Naive B cell (primary cell): Measurements from ENCODE around the gene GPX8. TPM values are rescaled to one million over a fixed set of nuclear protein-coding genes. Genes with fewer than 3 reads are reported as not detected.
A peak's percentile ranks its signal among the peaks of the same experiment; 100 is the strongest.

Experiments used
- ATAC-seq, 2 donors: fragments of 150-1000 bp; cut with Tn5 transposase; 2 replicates each; pipeline ENCODE4 v1.10.0; 2021; ENCODE audit warnings: low read depth in 2 of 2, mild to moderate bottlenecking in 2 of 2, moderate library complexity in 2 of 2
- DNase-seq: peaks from one replicate; pipeline ENCODE4 v3.0.0; 2022
- H3K27ac Mint-ChIP-seq, 6 donors: one replicate each; pipeline ENCODE4 v1.8.0; 2020 to 2022; ENCODE audit warnings: mild to moderate bottlenecking in 6 of 6, mixed read lengths in 6 of 6, moderate library complexity in 5 of 6, inconsistent platforms in 2 of 6
- H3K27me3 Mint-ChIP-seq, 3 donors: one replicate each; pipeline ENCODE4 v1.8.0; 2021 to 2022; ENCODE audit warnings: mixed read lengths in 3 of 3, mild to moderate bottlenecking in 1 of 3
- H3K36me3 Mint-ChIP-seq, 2 donors: one replicate each; pipeline ENCODE4 v1.8.0; 2020 to 2022; ENCODE audit warnings: mixed read lengths in 2 of 2, inconsistent platforms in 1 of 2, mild to moderate bottlenecking in 1 of 2
- H3K4me1 Mint-ChIP-seq, 3 donors: one replicate each; pipeline ENCODE4 v1.8.0; 2020 to 2022; ENCODE audit warnings: mixed read lengths in 3 of 3, inconsistent platforms in 1 of 3, mild to moderate bottlenecking in 1 of 3, moderate library complexity in 1 of 3
- H3K4me3 Mint-ChIP-seq, 8 donors: one replicate each; pipeline ENCODE4 v1.8.0; 2020 to 2022; ENCODE audit warnings: mild to moderate bottlenecking in 8 of 8, mixed read lengths in 8 of 8, moderate library complexity in 8 of 8, inconsistent platforms in 2 of 8
- H3K9me3 Mint-ChIP-seq, 7 donors: one replicate each; pipeline ENCODE4 v1.8.0; 2020 to 2022; ENCODE audit warnings: mixed read lengths in 7 of 7, mild to moderate bottlenecking in 5 of 7, inconsistent platforms in 2 of 7, moderate library complexity in 1 of 7
- polyA plus RNA-seq, 6 donors: library from polyadenylated mRNA; unstranded; fragments of 300-500 nt; fragmentation: Illumina TruSeq; gene quantifications; one replicate each; pipeline ENCODE4 v1.2.3, GENCODE V29; 2021; ENCODE audit warnings: low read depth in 6 of 6

GPX8 gene, protein sequence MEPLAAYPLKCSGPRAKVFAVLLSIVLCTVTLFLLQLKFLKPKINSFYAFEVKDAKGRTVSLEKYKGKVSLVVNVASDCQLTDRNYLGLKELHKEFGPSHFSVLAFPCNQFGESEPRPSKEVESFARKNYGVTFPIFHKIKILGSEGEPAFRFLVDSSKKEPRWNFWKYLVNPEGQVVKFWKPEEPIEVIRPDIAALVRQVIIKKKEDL
- polyA plus RNA-seq, result not detected

GRCh38 chr5:55159763-55160492 is at the start of gene GPX8:
TSS of gene GPX8 (plus strand) at chr5:55160171. CDS start at chr5:55160193, 22 bp downstream.
- peaks cover 0 to 5% of the 10 kb centered on the region in 2 donors for H3K36me3 Mint-ChIP-seq
- H3K4me3 Mint-ChIP-seq, result no peak within 1 kb of the TSS
- H3K27me3 Mint-ChIP-seq, result peaks cover 31 to 51% (median 50%) of the 10 kb centered on the region in 3 donors
- peak; percentile 37 to 45 for ATAC-seq
- DNase-seq, result no peak
- H3K9me3 Mint-ChIP-seq, result peaks cover 0 to 10% (median 6%) of the 10 kb centered on the region in 7 donors
- no peak within 1 kb of the TSS for H3K27ac Mint-ChIP-seq
- H3K4me1 Mint-ChIP-seq, result peaks cover 0 to 5% (median 0%) of the 10 kb centered on the region in 3 donors

- ATAC-seq (no peak), DNase-seq (no peak)
- Mint-ChIP-seq H3K27me3 (peaks cover 0 to 12% (median 10%) of the 10 kb centered on the region in 3 donors), H3K4me3 (no peak overlapping the region), H3K9me3 (peaks cover 0 to 5% (median 0%) of the 10 kb centered on the region in 7 donors), H3K4me1 (no peaks in the 10 kb centered on the region), H3K27ac (no peak overlapping the region), H3K36me3 (no peaks in the 10 kb centered on the region)
These were observed 49.8 kb upstream of the GPX8 start for GRCh38 chr5:55110217-55110616.

DNA sequence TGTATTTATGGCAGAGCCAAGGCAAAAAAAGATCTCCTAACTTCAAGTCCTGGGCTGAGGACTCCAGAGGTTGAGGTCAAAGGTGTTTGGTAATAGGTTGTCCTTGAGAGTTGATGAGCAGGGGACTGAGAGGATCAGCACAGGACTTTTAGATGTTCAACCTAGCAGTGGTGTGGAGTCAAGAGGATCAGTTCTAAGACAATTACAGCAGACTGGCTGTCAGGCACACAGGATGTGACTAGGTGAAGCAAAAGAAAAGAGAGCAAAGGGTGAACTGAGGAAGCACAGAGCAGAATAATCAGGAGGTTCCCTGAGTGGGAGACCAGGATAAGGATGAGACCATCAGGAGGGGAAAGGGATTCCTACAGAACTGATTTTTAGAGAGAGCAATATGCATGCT is 46.6 kb upstream of the GPX8 start:
- DNase-seq (no peak), ATAC-seq (no peak)
- Mint-ChIP-seq H3K36me3 (no peaks in the 10 kb centered on the region), H3K9me3 (peaks cover 0 to 5% (median 0%) of the 10 kb centered on the region in 7 donors), H3K4me3 (no peak overlapping the region), H3K27ac (no peak overlapping the region), H3K27me3 (peaks cover 0 to 10% (median 8%) of the 10 kb centered on the region in 3 donors), H3K4me1 (no peaks in the 10 kb centered on the region)

- no peaks in the 10 kb centered on the region for H3K4me1 Mint-ChIP-seq
- no peaks in the 10 kb centered on the region for H3K36me3 Mint-ChIP-seq
- H3K9me3 Mint-ChIP-seq, result peaks cover 0 to 5% (median 0%) of the 10 kb centered on the region in 7 donors
- H3K27ac Mint-ChIP-seq, result no peak overlapping the region
- peaks cover 0 to 10% (median 8%) of the 10 kb centered on the region in 3 donors for H3K27me3 Mint-ChIP-seq
- ATAC-seq (no peak), DNase-seq (no peak)
- no peak overlapping the region for H3K4me3 Mint-ChIP-seq
These were observed 45.9 kb upstream of the GPX8 start for GRCh38 chr5:55114061-55114460.

DNA sequence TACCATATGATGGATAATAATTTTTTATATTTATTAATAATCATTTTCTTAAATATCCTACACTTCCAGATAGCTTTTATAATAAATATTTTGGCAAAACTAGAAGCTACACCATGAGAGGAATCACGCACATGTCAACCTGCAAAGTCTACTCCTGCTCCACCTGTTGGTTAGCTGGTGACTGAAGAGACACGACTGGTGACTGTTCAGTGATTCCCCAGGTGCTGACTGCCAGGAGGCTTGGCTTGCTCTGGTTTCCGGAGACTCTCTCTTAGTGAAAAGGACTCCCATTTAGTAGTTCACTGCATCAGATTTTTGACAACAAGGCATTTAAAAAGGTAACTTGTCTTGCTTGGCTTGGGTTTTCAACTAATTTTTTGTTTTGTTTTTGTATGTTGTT is 36.6 kb upstream of the GPX8 start:
- Mint-ChIP-seq H3K4me1 (no peaks in the 10 kb centered on the region), H3K4me3 (no peak overlapping the region), H3K9me3 (peaks cover 0 to 1% (median 0%) of the 10 kb centered on the region in 7 donors), H3K27ac (no peak overlapping the region), H3K27me3 (peaks cover 0 to 3% (median 0%) of the 10 kb centered on the region in 3 donors), H3K36me3 (no peaks in the 10 kb centered on the region)
- ATAC-seq, result no peak
- DNase-seq, result no peak

DNA sequence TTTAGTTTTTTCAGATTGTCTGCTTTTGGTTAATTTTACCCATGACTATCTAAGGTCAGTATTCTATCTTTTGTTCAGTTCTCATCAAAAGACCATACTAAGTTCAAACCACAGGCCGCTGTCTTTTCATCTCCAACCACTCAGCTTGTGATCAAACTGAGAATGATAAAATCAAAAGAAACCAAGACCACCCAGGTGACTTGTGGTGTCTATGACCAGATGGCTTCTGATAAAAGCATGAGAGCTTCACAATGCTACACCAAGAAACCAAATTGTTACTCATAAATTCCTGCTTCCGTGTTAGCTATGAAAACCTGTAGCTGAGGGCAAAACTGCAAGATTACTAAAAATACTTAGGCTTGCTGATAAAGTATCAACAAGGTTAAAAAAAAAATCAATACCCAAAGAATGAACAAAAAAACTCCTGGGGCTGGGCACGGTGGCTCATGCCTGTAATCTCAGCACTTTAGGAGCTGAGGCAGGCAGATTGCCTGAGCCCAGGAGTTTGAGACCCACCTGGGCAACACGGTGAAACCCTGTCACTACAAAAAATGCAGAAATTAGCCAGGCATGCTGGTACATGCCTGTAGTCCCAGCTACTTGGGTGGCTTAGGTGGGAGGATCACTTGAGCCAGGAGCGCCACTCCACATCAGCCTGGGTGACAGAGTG is 25.8 kb upstream of the GPX8 start:
- H3K4me3 Mint-ChIP-seq, result no peak overlapping the region
- ATAC-seq, result no peak

GRCh38 chr5:55136521-55136920 is 23.4 kb upstream of the GPX8 start:
- Mint-ChIP-seq H3K4me3 (no peak overlapping the region), H3K4me1 (no peaks in the 10 kb centered on the region), H3K9me3 (peaks cover 0 to 2% (median 0%) of the 10 kb centered on the region in 7 donors), H3K27ac (no peak overlapping the region), H3K27me3 (peaks cover 4 to 26% (median 6%) of the 10 kb centered on the region in 3 donors), H3K36me3 (no peaks in the 10 kb centered on the region)
- no peak for ATAC-seq
- no peak for DNase-seq

More for the DNA sequence above, 25.8 kb upstream of the GPX8 start:
- H3K4me1 Mint-ChIP-seq, result no peaks in the 10 kb centered on the region
- no peak for DNase-seq
- peaks cover 0 to 5% of the 10 kb centered on the region in 2 donors for H3K36me3 Mint-ChIP-seq
- H3K27me3 Mint-ChIP-seq, result peaks cover 4 to 26% (median 6%) of the 10 kb centered on the region in 3 donors
- H3K9me3 Mint-ChIP-seq, result peaks cover 0 to 25% (median 11%) of the 10 kb centered on the region in 7 donors
- no peak overlapping the region for H3K27ac Mint-ChIP-seq

DNA sequence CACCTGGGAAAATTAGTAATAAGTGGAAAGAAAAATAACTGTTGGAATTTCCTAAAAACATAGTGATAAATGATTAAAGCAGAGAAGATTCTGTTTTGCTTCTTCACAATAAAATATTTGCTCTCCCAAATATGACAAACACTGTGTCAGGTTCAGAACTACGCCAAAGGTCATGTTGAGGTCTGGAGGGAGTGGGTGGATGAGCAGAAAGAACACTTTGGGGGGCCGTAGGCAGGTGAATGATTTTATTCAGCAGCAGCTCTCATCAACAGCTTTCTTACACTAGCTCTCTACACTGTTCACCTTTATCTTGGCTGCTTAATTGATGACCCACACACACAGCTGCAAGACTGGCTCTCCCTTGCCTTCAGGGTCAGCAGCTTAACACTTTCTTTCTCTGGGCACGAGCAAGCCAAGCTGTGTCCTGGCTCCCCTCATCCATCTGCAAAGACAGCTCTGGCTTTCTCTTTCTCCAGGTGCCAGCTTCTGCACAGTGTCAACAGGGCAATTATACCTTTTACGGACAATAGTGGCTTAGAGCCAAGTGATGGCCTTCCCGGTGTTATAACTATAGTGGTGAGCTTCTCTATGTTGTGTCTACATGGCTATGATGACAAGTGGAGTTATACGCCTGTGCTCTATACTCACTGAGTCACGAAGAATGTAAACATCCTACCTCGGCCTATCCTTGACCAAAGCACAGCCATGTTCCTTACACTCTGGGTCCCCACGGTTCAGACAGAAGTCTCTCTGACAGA is 18.9 kb upstream of the GPX8 start:
- Mint-ChIP-seq H3K4me3 (no peak overlapping the region), H3K4me1 (no peaks in the 10 kb centered on the region), H3K36me3 (no peaks in the 10 kb centered on the region), H3K9me3 (no peaks in the 10 kb centered on the region), H3K27ac (no peak overlapping the region), H3K27me3 (peaks cover 12 to 24% (median 16%) of the 10 kb centered on the region in 3 donors)
- ATAC-seq (no peak), DNase-seq (no peak)

GRCh38 chr5:55141945-55142690 is 17.9 kb upstream of the GPX8 start:
- no peak overlapping the region for H3K27ac Mint-ChIP-seq
- ATAC-seq (no peak), DNase-seq (no peak)
- H3K4me3 Mint-ChIP-seq, result no peak overlapping the region
- peaks cover 0 to 4% (median 0%) of the 10 kb centered on the region in 3 donors for H3K4me1 Mint-ChIP-seq
- peaks cover 16 to 24% (median 16%) of the 10 kb centered on the region in 3 donors for H3K27me3 Mint-ChIP-seq
- H3K9me3 Mint-ChIP-seq, result no peaks in the 10 kb centered on the region
- H3K36me3 Mint-ChIP-seq, result no peaks in the 10 kb centered on the region

- H3K36me3 Mint-ChIP-seq, result no peaks in the 10 kb centered on the region
- peaks cover 9 to 13% (median 10%) of the 10 kb centered on the region in 3 donors for H3K27me3 Mint-ChIP-seq
- no peak overlapping the region for H3K4me3 Mint-ChIP-seq
- H3K4me1 Mint-ChIP-seq, result peaks cover 0 to 4% (median 0%) of the 10 kb centered on the region in 3 donors
- DNase-seq (no peak), ATAC-seq (no peak)
- no peaks in the 10 kb centered on the region for H3K9me3 Mint-ChIP-seq
- no peak overlapping the region for H3K27ac Mint-ChIP-seq
These were observed 16.3 kb upstream of the GPX8 start for GRCh38 chr5:55143624-55144023.

DNA sequence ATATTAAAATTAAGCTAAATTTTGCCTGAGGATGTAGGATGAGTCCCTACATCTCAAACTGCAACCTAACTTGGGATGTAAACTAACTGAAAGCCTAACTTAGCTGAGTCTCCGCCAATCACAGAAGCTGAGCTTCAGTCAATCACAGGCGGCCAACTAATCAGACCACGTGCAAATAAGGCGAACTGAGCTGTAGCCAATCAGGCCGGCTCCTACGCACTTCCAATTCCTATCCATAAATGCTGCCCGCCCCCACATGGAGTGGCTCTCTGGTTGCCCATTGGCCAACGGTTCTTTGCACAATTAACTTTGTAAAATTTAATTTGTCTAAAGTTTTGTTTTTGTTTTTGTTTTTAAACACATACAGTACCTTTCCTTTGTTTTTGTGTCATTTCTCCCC is 13.9 kb upstream of the GPX8 start:
- H3K36me3 Mint-ChIP-seq, result no peaks in the 10 kb centered on the region
- no peak overlapping the region for H3K4me3 Mint-ChIP-seq
- no peaks in the 10 kb centered on the region for H3K9me3 Mint-ChIP-seq
- DNase-seq, result no peak
- peaks cover 15 to 18% (median 15%) of the 10 kb centered on the region in 3 donors for H3K27me3 Mint-ChIP-seq
- no peak for ATAC-seq
- H3K27ac Mint-ChIP-seq, result no peak overlapping the region
- H3K4me1 Mint-ChIP-seq, result peaks cover 0 to 4% (median 0%) of the 10 kb centered on the region in 3 donors

DNA sequence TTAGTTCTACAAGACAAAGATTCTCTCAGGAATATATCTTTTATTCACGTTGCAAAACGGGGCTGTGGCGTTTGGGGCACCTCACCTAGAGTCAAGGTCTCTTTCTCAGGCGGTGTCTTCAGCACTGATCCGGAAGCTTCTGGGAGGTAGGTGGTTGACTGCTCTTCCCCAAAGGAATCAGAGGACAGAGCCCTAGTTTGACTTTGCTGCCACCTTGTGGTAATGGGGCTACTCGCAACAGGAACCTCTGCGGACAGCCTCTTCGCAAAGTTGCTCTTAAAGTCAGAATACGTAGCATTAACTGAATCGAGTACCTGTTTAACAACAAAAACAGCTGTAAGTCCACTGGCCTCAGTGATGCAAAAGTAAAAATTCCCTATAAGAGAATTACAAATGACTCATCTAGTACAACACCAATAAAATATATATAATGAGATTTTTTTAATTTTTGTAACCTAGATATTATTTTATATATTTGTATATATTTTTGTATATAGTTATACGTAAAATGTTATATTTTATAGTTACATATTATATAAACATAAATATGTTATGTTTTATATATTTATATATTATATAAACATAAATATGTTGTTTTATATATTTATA is 13.3 kb upstream of the GPX8 start:
- Mint-ChIP-seq H3K27me3 (peaks cover 17 to 20% (median 19%) of the 10 kb centered on the region in 3 donors), H3K4me3 (no peak overlapping the region)

More for the DNA sequence above, 13.3 kb upstream of the GPX8 start:
- Mint-ChIP-seq H3K27ac (no peak overlapping the region), H3K36me3 (no peaks in the 10 kb centered on the region), H3K4me1 (peaks cover 0 to 4% (median 0%) of the 10 kb centered on the region in 3 donors), H3K9me3 (no peaks in the 10 kb centered on the region)
- peak; percentile 74 to 86 for ATAC-seq
- peak; percentile 54 for DNase-seq
